SH-SY5Y (cell line): ENCODE measurements around the gene PFDN5.

Experiments used
- GATA2 ChIP-seq: IDR thresholded peaks from 2 replicates; pipeline ENCODE4 v1.6.1; 2011; ENCODE audit warnings: mild to moderate bottlenecking, low read depth, low read length
- GATA3 ChIP-seq: IDR thresholded peaks from 2 replicates; pipeline ENCODE4 v1.6.1; 2011; ENCODE audit warnings: low read depth, mild to moderate bottlenecking, low read length, moderate library complexity

Gene PFDN5

GRCh38 chr12:53333289-53333688 lies 37.9 kb downstream of the PFDN5 start:
- TF ChIP-seq GATA3 = no peak
- no peak for TF ChIP-seq GATA2

GRCh38 chr12:53333845-53334244 lies 38.5 kb downstream of the PFDN5 start:
- no peak for TF ChIP-seq GATA3
- no peak for TF ChIP-seq GATA2

GRCh38 chr12:53334822-53335221 lies 39.5 kb downstream of the PFDN5 start:
- TF ChIP-seq GATA3 (no peak), GATA2 (no peak)

- TF ChIP-seq GATA3 (no peak), GATA2 (no peak)
Observed at GRCh38 chr12:53336181-53336681, 40.9 kb downstream of the PFDN5 start, which contains the start of gene SP7. Gene SP7, minus strand, starts transcription at chr12:53336354. Its CDS starts 708 bp downstream, at chr12:53335646.

GRCh38 chr12:53338017-53338416 lies 42.7 kb downstream of the PFDN5 start:
- TF ChIP-seq GATA2 (no peak), GATA3 (no peak)

- TF ChIP-seq GATA3 (no peak), GATA2 (no peak)
Observed at GRCh38 chr12:53338916-53339315, 43.6 kb downstream of the PFDN5 start.

GRCh38 chr12:53340398-53340797 lies 45.1 kb downstream of the PFDN5 start:
- no peak for TF ChIP-seq GATA2

GRCh38 chr12:53343449-53343848 lies 48.1 kb downstream of the PFDN5 start:
- TF ChIP-seq GATA2 (no peak), GATA3 (no peak)

GRCh38 chr12:53343969-53344368 lies 48.6 kb downstream of the PFDN5 start:
- TF ChIP-seq GATA3 (no peak), GATA2 (no peak)

- TF ChIP-seq GATA3 = no peak
- no peak for TF ChIP-seq GATA2
Observed at GRCh38 chr12:53344487-53344823, 49.1 kb downstream of the PFDN5 start.

GRCh38 chr12:53344824-53345485 lies 49.6 kb downstream of the PFDN5 start:
- no peak for TF ChIP-seq GATA2
- TF ChIP-seq GATA3 = no peak

- TF ChIP-seq GATA2 (no peak), GATA3 (no peak)
Observed at GRCh38 chr12:53345486-53346188, 50.3 kb downstream of the PFDN5 start.

- TF ChIP-seq GATA2 = no peak
- no peak for TF ChIP-seq GATA3
Observed at GRCh38 chr12:53346491-53346890, 51.1 kb downstream of the PFDN5 start.

- TF ChIP-seq GATA3 (no peak), GATA2 (no peak)
Observed at GRCh38 chr12:53347905-53348304, 52.6 kb downstream of the PFDN5 start.
